Upper lobe of left lung (tissue), 4 donors: ENCODE results near the gene EXOC2.

ENCODE experiments used
- POLR2A ChIP-seq, 4 donors: fragments of 450-650 bp; IDR thresholded peaks; one replicate each; pipeline ENCODE4 v1.5.1; 2016 to 2017; ENCODE audit warnings: antibody characterized with exemption in 4 of 4, mild to moderate bottlenecking in 2 of 4
- POLR2AphosphoS5 ChIP-seq, 2 donors: sonication (generic); formaldehyde crosslinking; IDR thresholded peaks; one replicate each; pipeline ENCODE4 v1.5.1; 2017; ENCODE audit warnings: antibody characterized with exemption in 2 of 2

- no peak for TF ChIP-seq POLR2A (IDR thresholded peaks at IDR 0.05)
- TF ChIP-seq POLR2AphosphoS5 (IDR thresholded peaks at IDR 0.05) = no peak
Measured at GRCh38 chr6:657743-658142, 35.2 kb downstream of the EXOC2 start.
